SK-N-SH treated with all-trans-retinoic acid at 6 μM for 48 hours (cell line): ENCODE results near the gene CLDN3.

Source experiments
- CSDC2 ChIP-seq: fragments of 250-450 bp; sonication (Bioruptor Pico); IDR thresholded peaks from 2 replicates; pipeline ENCODE4 v1.5.0; 2020; ENCODE audit warnings: mild to moderate bottlenecking, moderate library complexity
- ESRRG ChIP-seq: fragments of 250-450 bp; sonication (Bioruptor Pico); IDR thresholded peaks from 2 replicates; pipeline ENCODE4 v1.6.1; 2021; ENCODE audit warnings: mild to moderate bottlenecking
- GLIS3 ChIP-seq: fragments of 250-450 bp; sonication (Bioruptor Pico); IDR thresholded peaks from 2 replicates; pipeline ENCODE4 v1.5.0; 2020; ENCODE audit warnings: mild to moderate bottlenecking, moderate library complexity
- ZFP30 ChIP-seq: fragments of 450-650 bp; formaldehyde crosslinking; IDR thresholded peaks from 2 replicates; pipeline ENCODE4 v1.5.0; 2022; ENCODE audit warnings: mild to moderate bottlenecking, moderate library complexity
- ZNF565 ChIP-seq: fragments of 450-650 bp; formaldehyde crosslinking; conservative IDR thresholded peaks from 2 replicates; pipeline ENCODE4 v1.5.0; 2020; ENCODE audit warnings: low read depth, mild to moderate bottlenecking, moderate library complexity
- ZNF8 ChIP-seq: fragments of 450-650 bp; formaldehyde crosslinking; IDR thresholded peaks from 2 replicates; pipeline ENCODE4 v1.5.0; 2020; ENCODE audit warnings: mild to moderate bottlenecking, moderate library complexity
- TF ChIP-seq, protein P1 (sequence below): fragments of 250-450 bp; sonication (Bioruptor Pico); IDR thresholded peaks from 2 replicates; pipeline ENCODE4 v1.8.0; 2020; ENCODE audit warnings: mild to moderate bottlenecking, moderate library complexity, borderline replicate concordance

The CLDN3 gene

DNA sequence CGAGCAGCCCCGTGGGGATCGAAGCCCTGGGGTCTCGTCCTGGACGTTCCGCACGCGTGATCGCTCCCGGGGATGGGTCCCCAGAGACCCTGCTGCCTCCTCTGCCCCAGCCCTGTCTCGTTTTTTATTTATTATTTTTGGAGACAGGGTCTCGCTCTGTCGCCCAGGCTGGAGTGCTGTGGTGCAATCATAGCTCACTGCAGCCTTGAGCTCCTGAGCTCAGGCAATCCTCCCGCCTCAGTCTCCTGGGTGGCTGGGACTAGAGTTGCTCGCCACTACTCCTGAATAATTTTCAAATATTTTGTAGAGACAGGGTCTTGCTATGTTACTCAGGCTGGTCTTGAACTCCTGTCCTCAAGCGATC lies 50.3 kb downstream of the CLDN3 start (continued):
- TF ChIP-seq, protein P1, sequence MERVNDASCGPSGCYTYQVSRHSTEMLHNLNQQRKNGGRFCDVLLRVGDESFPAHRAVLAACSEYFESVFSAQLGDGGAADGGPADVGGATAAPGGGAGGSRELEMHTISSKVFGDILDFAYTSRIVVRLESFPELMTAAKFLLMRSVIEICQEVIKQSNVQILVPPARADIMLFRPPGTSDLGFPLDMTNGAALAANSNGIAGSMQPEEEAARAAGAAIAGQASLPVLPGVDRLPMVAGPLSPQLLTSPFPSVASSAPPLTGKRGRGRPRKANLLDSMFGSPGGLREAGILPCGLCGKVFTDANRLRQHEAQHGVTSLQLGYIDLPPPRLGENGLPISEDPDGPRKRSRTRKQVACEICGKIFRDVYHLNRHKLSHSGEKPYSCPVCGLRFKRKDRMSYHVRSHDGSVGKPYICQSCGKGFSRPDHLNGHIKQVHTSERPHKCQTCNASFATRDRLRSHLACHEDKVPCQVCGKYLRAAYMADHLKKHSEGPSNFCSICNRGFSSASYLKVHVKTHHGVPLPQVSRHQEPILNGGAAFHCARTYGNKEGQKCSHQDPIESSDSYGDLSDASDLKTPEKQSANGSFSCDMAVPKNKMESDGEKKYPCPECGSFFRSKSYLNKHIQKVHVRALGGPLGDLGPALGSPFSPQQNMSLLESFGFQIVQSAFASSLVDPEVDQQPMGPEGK (CRISPR knock-in tag) = no peak
- no peak for TF ChIP-seq ZNF8 (CRISPR knock-in tag)
- TF ChIP-seq ZFP30 (CRISPR knock-in tag) = no peak
- no peak for TF ChIP-seq CSDC2 (CRISPR knock-in tag)
- no peak for TF ChIP-seq GLIS3 (CRISPR knock-in tag)
- TF ChIP-seq ZNF565 (CRISPR knock-in tag) = no peak
- no peak for TF ChIP-seq ESRRG (CRISPR knock-in tag)
